OCI-LY3 (cell line): ENCODE results near the gene BEX3.

Source experiments
- H2AFZ ChIP-seq: fragments of 200-600, 300-600 bp; shearing (Covaris generic); 2 replicates; pipeline ENCODE4 v1.6.0; 2014; ENCODE audit warnings: antibody characterized with exemption, low read depth, low read length
- H3K27ac ChIP-seq: fragments of 200-600, 300-600 bp; sonication (generic); 2 replicates; pipeline ENCODE4 v1.5.1; 2014; ENCODE audit warnings: mild to moderate bottlenecking, low read length, moderate library complexity, mixed read lengths
- H3K27me3 ChIP-seq: fragments of 200-600, 300-600 bp; sonication (generic); 2 replicates; pipeline ENCODE4 v1.6.1; 2014; ENCODE audit warnings: low read depth, low read length, mixed read lengths
- H3K36me3 ChIP-seq: fragments of 200-600, 300-600 bp; sonication (generic); replicated peaks from 2 replicates; pipeline ENCODE3; 2014; ENCODE audit warnings: low read depth, low read length, mixed read lengths
- H3K4me1 ChIP-seq: fragments of 300-600, 200-600 bp; sonication (generic); 2 replicates; pipeline ENCODE4 v1.6.1; 2014; ENCODE audit warnings: low read length, mixed read lengths
- H3K4me2 ChIP-seq: fragments of 200-600, 300-600 bp; sonication (generic); 2 replicates; pipeline ENCODE4 v1.6.1; 2014; ENCODE audit warnings: low read length, mixed read lengths
- H3K4me3 ChIP-seq: fragments of 300-600, 200-600 bp; sonication (generic); 2 replicates; pipeline ENCODE4 v1.5.1; 2014; ENCODE audit warnings: antibody characterized with exemption, mild to moderate bottlenecking, low read length, moderate library complexity
- H3K79me2 ChIP-seq: fragments of 300-600, 200-600 bp; shearing (Covaris generic); 2 replicates; pipeline ENCODE4 v1.6.1; 2014; ENCODE audit warnings: mild to moderate bottlenecking, low read length, mixed read lengths
- H3K9ac ChIP-seq: fragments of 300-600, 200-600 bp; shearing (Covaris generic); 2 replicates; pipeline ENCODE4 v1.6.0; 2014; ENCODE audit warnings: mild to moderate bottlenecking, low read length, moderate library complexity
- H3K9me3 ChIP-seq: fragments of 200-600, 300-600 bp; shearing (Covaris generic); 2 replicates; pipeline ENCODE4 v1.6.1; 2014; ENCODE audit warnings: low read length, mixed read lengths; ENCODE audit not compliant: insufficient read depth
- H4K20me1 ChIP-seq: fragments of 200-600, 300-600 bp; sonication (generic); 2 replicates; pipeline ENCODE4 v1.6.1; 2016; ENCODE audit warnings: low read length, mixed read lengths; ENCODE audit not compliant: insufficient read depth
- EZH2phosphoT487 ChIP-seq: fragments of 200-600 bp; shearing (Covaris generic); IDR thresholded peaks from 2 replicates; pipeline ENCODE4 v1.6.1; 2018; ENCODE audit warnings: antibody characterized with exemption, mixed run types, low read depth
- TF ChIP-seq, protein P1 (sequence below): fragments of 200-600, 300-600 bp; sonication (generic); IDR thresholded peaks from 2 replicates; pipeline ENCODE4 v1.5.1; 2014; ENCODE audit warnings: antibody characterized with exemption, low read length, low read depth

Gene BEX3

DNA sequence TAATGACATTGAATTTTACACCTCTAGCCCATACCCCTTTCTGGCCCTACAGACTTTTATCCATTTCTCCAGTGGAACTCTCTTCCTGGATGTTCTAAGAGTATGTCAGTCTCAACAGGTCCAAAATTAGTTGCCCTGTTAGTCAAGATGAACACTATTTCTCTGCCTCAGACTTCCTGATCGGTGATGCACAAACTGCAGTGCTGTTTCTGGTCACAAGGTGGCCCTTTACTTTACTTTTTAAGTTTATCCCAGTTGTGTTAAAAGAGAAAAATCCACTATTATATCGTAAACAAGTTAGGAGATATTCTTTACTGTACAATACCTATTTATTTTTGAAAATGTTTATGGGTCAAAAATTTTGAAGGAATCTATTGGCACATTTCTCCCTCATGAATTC lies 33.2 kb upstream of the BEX3 start:
- no peaks in the 10 kb centered on the region for H4K20me1 ChIP-seq
- H3K4me3 ChIP-seq: no peak overlapping the region
- H3K9ac ChIP-seq: no peak overlapping the region
- H3K27ac ChIP-seq: no peak overlapping the region
- peak overlapping the region; percentile 34 for H3K4me2 ChIP-seq
- H3K27me3 ChIP-seq: peaks cover 3% of the 10 kb centered on the region; the same call in 1 of the 2 replicates
- H3K79me2 ChIP-seq: no peaks in the 10 kb centered on the region
- TF ChIP-seq, protein P1, sequence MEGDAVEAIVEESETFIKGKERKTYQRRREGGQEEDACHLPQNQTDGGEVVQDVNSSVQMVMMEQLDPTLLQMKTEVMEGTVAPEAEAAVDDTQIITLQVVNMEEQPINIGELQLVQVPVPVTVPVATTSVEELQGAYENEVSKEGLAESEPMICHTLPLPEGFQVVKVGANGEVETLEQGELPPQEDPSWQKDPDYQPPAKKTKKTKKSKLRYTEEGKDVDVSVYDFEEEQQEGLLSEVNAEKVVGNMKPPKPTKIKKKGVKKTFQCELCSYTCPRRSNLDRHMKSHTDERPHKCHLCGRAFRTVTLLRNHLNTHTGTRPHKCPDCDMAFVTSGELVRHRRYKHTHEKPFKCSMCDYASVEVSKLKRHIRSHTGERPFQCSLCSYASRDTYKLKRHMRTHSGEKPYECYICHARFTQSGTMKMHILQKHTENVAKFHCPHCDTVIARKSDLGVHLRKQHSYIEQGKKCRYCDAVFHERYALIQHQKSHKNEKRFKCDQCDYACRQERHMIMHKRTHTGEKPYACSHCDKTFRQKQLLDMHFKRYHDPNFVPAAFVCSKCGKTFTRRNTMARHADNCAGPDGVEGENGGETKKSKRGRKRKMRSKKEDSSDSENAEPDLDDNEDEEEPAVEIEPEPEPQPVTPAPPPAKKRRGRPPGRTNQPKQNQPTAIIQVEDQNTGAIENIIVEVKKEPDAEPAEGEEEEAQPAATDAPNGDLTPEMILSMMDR: peak; percentile 67
- no peak for TF ChIP-seq EZH2phosphoT487
- H3K4me1 ChIP-seq: no peaks in the 10 kb centered on the region
- no peaks in the 10 kb centered on the region for H3K9me3 ChIP-seq
- no peaks in the 10 kb centered on the region for H3K36me3 ChIP-seq
- peak overlapping the region; percentile 84 for H2AFZ ChIP-seq

DNA sequence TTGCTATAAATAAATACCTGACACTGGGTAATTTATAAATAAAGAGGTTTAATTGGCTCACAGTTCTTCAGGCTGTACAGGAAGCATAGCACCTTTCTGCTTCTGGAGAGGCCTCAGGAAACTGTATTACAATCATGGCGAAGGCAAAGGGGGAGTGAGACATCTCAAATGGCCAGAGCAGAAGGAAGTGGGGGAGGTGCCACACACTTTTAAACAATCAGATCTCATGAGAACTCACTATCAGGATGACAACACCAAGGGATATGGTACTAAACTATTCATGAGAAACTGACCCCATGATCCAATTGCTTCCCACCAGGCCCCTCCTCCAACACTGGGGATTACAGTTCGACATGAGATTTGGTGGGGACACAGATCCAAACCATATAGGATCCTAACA lies 31.7 kb upstream of the BEX3 start:
- no peak overlapping the region for H3K4me2 ChIP-seq
- H3K27me3 ChIP-seq: peaks cover 3% of the 10 kb centered on the region; the same call in 1 of the 2 replicates
- H3K27ac ChIP-seq: no peak overlapping the region
- H3K4me3 ChIP-seq: no peak overlapping the region
- no peaks in the 10 kb centered on the region for H3K9me3 ChIP-seq
- no peaks in the 10 kb centered on the region for H3K79me2 ChIP-seq
- no peak overlapping the region for H3K9ac ChIP-seq
- no peak for TF ChIP-seq EZH2phosphoT487
- TF ChIP-seq, protein P1: no peak
- H3K36me3 ChIP-seq: no peaks in the 10 kb centered on the region
- H2AFZ ChIP-seq: no peak overlapping the region
- no peaks in the 10 kb centered on the region for H4K20me1 ChIP-seq
- no peaks in the 10 kb centered on the region for H3K4me1 ChIP-seq

DNA sequence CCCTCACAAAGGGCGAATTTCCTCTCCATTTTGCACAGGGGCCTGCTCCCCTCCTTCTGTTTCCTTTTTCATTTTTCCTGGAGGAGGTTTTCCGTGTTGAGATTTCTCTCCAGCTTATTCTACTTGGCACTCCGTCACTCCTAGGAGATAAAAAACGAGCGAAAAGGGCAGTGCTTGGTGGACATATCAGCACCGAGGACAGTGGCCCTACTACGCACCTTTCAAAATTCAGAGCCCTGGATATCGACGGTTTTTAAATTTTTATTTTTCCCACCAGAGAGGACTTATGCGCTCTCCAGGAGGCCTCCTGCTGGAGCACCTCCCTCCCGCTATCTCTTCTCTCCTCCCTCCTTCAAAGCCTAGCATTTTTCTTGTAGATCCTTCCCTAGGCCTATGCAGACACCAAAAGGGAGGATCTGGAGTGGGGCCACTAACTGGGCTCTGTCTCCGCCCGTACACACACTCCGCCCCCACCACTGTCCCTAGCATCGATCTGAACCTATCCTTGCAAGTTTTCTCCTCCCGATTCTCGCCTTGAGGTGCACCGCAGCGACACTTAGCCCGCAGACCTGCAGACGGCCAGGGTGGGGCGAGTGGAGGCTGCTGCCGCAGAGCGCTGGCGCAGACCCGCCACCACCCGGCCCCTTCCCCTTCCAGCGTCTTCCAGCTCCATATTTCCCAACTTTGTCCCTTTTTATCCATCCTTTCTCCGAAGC lies 28.5 kb upstream of the BEX3 start:
- no peak overlapping the region for H3K4me2 ChIP-seq
- H4K20me1 ChIP-seq: no peaks in the 10 kb centered on the region
- TF ChIP-seq, protein P1: no peak
- TF ChIP-seq EZH2phosphoT487: no peak
- no peaks in the 10 kb centered on the region for H3K36me3 ChIP-seq
- no peak overlapping the region for H3K9ac ChIP-seq
- no peaks in the 10 kb centered on the region for H3K27me3 ChIP-seq
- no peaks in the 10 kb centered on the region for H3K9me3 ChIP-seq
- H3K4me3 ChIP-seq: no peak overlapping the region
- no peaks in the 10 kb centered on the region for H3K4me1 ChIP-seq
- no peak overlapping the region for H3K27ac ChIP-seq
- H2AFZ ChIP-seq: no peak overlapping the region
- no peaks in the 10 kb centered on the region for H3K79me2 ChIP-seq

DNA sequence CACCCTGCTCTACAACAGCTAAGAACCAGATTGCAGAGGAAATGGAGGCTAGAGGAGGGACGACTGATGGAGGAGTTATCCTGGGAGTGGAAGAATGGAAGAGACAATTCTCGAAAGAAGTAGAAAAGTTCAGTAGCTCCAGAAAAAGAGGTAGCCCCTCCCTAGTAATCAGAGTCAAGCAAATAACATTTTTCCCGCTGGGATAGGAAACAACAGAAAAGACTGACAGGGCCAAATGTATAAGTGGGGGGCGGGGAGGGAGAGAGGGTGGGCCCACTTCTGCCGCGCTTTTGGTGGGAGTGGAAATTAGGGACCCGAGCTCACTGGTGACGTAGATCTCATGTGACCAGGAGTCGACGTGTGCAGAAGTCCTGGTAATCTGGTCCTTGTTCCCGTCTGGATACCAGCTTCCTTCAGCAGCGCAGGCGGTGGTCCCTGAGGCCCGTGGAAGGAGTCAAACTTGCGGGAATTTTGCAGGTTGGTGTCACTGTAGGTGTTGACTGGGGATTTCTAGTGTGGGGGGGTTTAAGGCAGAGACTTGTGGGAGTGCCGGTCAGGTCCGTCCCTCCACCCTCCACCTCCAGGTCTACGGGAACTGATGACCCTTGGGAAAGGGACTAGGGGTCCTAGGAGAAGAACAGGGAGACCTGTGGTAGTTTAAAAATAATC lies 20.1 kb upstream of the BEX3 start, which contains the start of gene TCEAL9:
Gene TCEAL9 (plus strand): TSS at position 377 of the 669 bp plus-strand sequence. CDS start 1,179 bp downstream, outside the sequence.
- TF ChIP-seq EZH2phosphoT487: no peak
- TF ChIP-seq, protein P1: no peak
- no peaks in the 10 kb centered on the region for H3K9me3 ChIP-seq
- peak within 1 kb of the TSS; percentile 87 for H3K4me2 ChIP-seq
- H4K20me1 ChIP-seq: no peaks in the 10 kb centered on the region
- no peak within 1 kb of the TSS for H3K27ac ChIP-seq
- peak within 1 kb of the TSS; percentile 95 for H2AFZ ChIP-seq
- no peaks in the 10 kb centered on the region for H3K27me3 ChIP-seq
- 0 out of 2 replicates have a peak, but pooled peaks cover 5% of the 10 kb centered on the region for H3K4me1 ChIP-seq
- no peaks in the 10 kb centered on the region for H3K36me3 ChIP-seq
- no peaks in the 10 kb centered on the region for H3K79me2 ChIP-seq
- peak within 1 kb of the TSS; percentile 75 for H3K9ac ChIP-seq
- peak within 1 kb of the TSS; percentile 91 for H3K4me3 ChIP-seq
